Measurements from ENCODE around the gene SORBS1. TPM values are rescaled to one million over a fixed set of nuclear protein-coding genes. Genes with fewer than 3 reads are reported as not detected.

Gene SORBS1
- total and polyA plus RNA-seq, 2 donors (not counting 1 experiment from before 2014, with no cell fraction given): 0.21 to 1.5 TPM

- H3K79me2 ChIP-seq (ENCODE audit: control insufficient read depth, insufficient read depth, low read length): no peaks in the 10 kb centered on the region
- no peaks in the 10 kb centered on the region for H3K4me1 ChIP-seq (ENCODE audit: control insufficient read depth in 2 of 2, insufficient read depth in 2 of 2, low read length in 2 of 2)
- no peak overlapping the region for H2AFZ ChIP-seq (ENCODE audit: insufficient read depth, low read depth, low read length, poor library complexity, severe bottlenecking)
- WGBS (ENCODE audit: insufficient coverage): no CpG with 5 or more reads among the region's 4 CpGs
- H3K4me1 Mint-ChIP-seq: no peaks in the 10 kb centered on the region
- no peak overlapping the region for H3K4me2 ChIP-seq (replicated peaks; ENCODE audit: low read depth, low read length, poor library complexity, severe bottlenecking)
- no peak overlapping the region for H3K27ac Mint-ChIP-seq
- no peak overlapping the region for H3K4me3 Mint-ChIP-seq
- H4K20me1 ChIP-seq (ENCODE audit: control insufficient read depth, insufficient read depth, low read length, poor library complexity, severe bottlenecking): no peaks in the 10 kb centered on the region
- POLR2A ChIA-PET: no interaction called here
- H3K9ac ChIP-seq (ENCODE audit: low read length): no peak overlapping the region
- intact Hi-C loops (cut with micrococcal nuclease): no loop called here
- H3K9me3 ChIP-seq (ENCODE audit: control extremely low read depth in 1 of 3, control insufficient read depth in 2 of 3, insufficient read depth in 1 of 3, low read length in 2 of 3): no peaks in the 10 kb centered on the region
- no peaks in the 10 kb centered on the region for H3K9me3 Mint-ChIP-seq (ENCODE audit: insufficient read depth)
- CTCF ChIA-PET: interaction anchor here (2.8 kb wide), 1 partner anchor 19 kb away, joined by 18 read pairs; no protein-coding TSS in a partner anchor
- no peak for ATAC-seq (ENCODE audit: low read depth)
- H3K27ac ChIP-seq (ENCODE audit: low read length in 2 of 2): no peak overlapping the region
- TF ChIP-seq CTCF (IDR thresholded peaks at IDR 0.05): no peak
- TF ChIP-seq EZH2 (IDR thresholded peaks at IDR 0.05; ENCODE audit: borderline replicate concordance, insufficient read depth, low read depth, low read length, poor library complexity, severe bottlenecking): no peak
- peaks cover 16% of the 10 kb centered on the region for H3K27me3 Mint-ChIP-seq
- peaks cover 0 to 6% (median 0%) of the 10 kb centered on the region in 4 experiments for H3K27me3 ChIP-seq (replicated peaks in 1 of 4; ENCODE audit: control extremely low read depth in 1 of 4, control insufficient read depth in 3 of 4, insufficient read depth in 4 of 4, low read length in 3 of 4)
- H3K36me3 ChIP-seq (replicated peaks in 1 of 2; ENCODE audit: control extremely low read depth in 1 of 2, control insufficient read depth in 1 of 2, extremely low read depth in 1 of 2, insufficient read depth in 2 of 2, low read length in 1 of 2): no peaks in the 10 kb centered on the region
- DNase-seq: no peak
- no peak overlapping the region for H3K4me3 ChIP-seq (ENCODE audit: control extremely low read depth in 1 of 5, extremely low read depth in 1 of 5, insufficient read depth in 1 of 5, low read depth in 2 of 5, low read length in 4 of 5)
These were observed 111.0 kb downstream of the SORBS1 start for GRCh38 chr10:95450188-95450587.

- 75% methylated on average over 6 of the region's 6 CpGs for WGBS (ENCODE audit: insufficient coverage)
- no peaks in the 10 kb centered on the region for H3K4me1 Mint-ChIP-seq
- no peak for DNase-seq
- no peaks in the 10 kb centered on the region for H3K9me3 Mint-ChIP-seq (ENCODE audit: insufficient read depth)
- Histone ChIP-seq H3K9me3 (ENCODE audit: control extremely low read depth in 1 of 3, control insufficient read depth in 2 of 3, insufficient read depth in 1 of 3, low read length in 2 of 3) (no peaks in the 10 kb centered on the region), H3K4me2 (replicated peaks; ENCODE audit: low read depth, low read length, poor library complexity, severe bottlenecking) (no peak overlapping the region), H3K36me3 (replicated peaks in 1 of 2; ENCODE audit: control extremely low read depth in 1 of 2, control insufficient read depth in 1 of 2, extremely low read depth in 1 of 2, insufficient read depth in 2 of 2, low read length in 1 of 2) (no peaks in the 10 kb centered on the region), H3K27me3 (replicated peaks in 1 of 4; ENCODE audit: control extremely low read depth in 1 of 4, control insufficient read depth in 3 of 4, insufficient read depth in 4 of 4, low read length in 3 of 4) (peaks cover 0 to 10% (median 1%) of the 10 kb centered on the region in 4 experiments), H3K4me3 (ENCODE audit: control extremely low read depth in 1 of 5, extremely low read depth in 1 of 5, insufficient read depth in 1 of 5, low read depth in 2 of 5, low read length in 4 of 5) (no peak overlapping the region), H4K20me1 (ENCODE audit: control insufficient read depth, insufficient read depth, low read length, poor library complexity, severe bottlenecking) (no peaks in the 10 kb centered on the region), H3K4me1 (ENCODE audit: control insufficient read depth in 2 of 2, insufficient read depth in 2 of 2, low read length in 2 of 2) (no peaks in the 10 kb centered on the region), H3K79me2 (ENCODE audit: control insufficient read depth, insufficient read depth, low read length) (no peaks in the 10 kb centered on the region), H2AFZ (ENCODE audit: insufficient read depth, low read depth, low read length, poor library complexity, severe bottlenecking) (no peak overlapping the region), H3K27ac (ENCODE audit: low read length in 2 of 2) (no peak overlapping the region), H3K9ac (ENCODE audit: low read length) (no peak overlapping the region)
- H3K27me3 Mint-ChIP-seq: peaks cover 21% of the 10 kb centered on the region
- CTCF ChIA-PET: interaction anchor here (0.9 to 7.3 kb wide), 4 partner anchors 17 to 314 kb away, joined by 3 to 59 read pairs (median 6); no protein-coding TSS in a partner anchor
- ATAC-seq (ENCODE audit: low read depth): no peak
- intact Hi-C loops (cut with micrococcal nuclease): loop anchor here (10.0 kb wide), 1 partner anchor 813 kb away; no protein-coding TSS in a partner anchor
- no peak overlapping the region for H3K27ac Mint-ChIP-seq
- H3K4me3 Mint-ChIP-seq: no peak overlapping the region
- POLR2A ChIA-PET: no interaction called here
- TF ChIP-seq EZH2 (IDR thresholded peaks at IDR 0.05; ENCODE audit: borderline replicate concordance, insufficient read depth, low read depth, low read length, poor library complexity, severe bottlenecking) (no peak), CTCF (IDR thresholded peaks at IDR 0.05) (no peak)
These were observed 113.5 kb downstream of the SORBS1 start for GRCh38 chr10:95447685-95448084.
